Measurements from ENCODE around the gene ANKZF1. TPM values are rescaled to one million over a fixed set of nuclear protein-coding genes. Genes with fewer than 3 reads are reported as not detected.

Gene ANKZF1
- total and polyA plus RNA-seq, 12 donors, result 12.7 to 44.7 (median 25.5) TPM

GRCh38 chr2:219225350-219225749, 4.3 kb upstream of the ANKZF1 start:
- intact Hi-C loops (cut with DNase I), result loop anchor here in 2 of 10 donors (5.0 to 10.0 kb wide), 2 partner anchors 69 to 72 kb away; no protein-coding TSS in a partner anchor
- H3K36me3 ChIP-seq, result peaks cover 2 to 74% (median 54%) of the 10 kb centered on the region in 9 donors
- ATAC-seq (no peak), DNase-seq (no peak)
- H3K27ac ChIP-seq, result no peak overlapping the region
- H3K4me3 ChIP-seq, result no peak overlapping the region
- 81 to 89% methylated on average over 3 of the region's 3 CpGs for WGBS, 2 donors
- no peaks in the 10 kb centered on the region for H3K9me3 ChIP-seq
- H3K4me1 ChIP-seq, result peaks cover 8 to 40% (median 20%) of the 10 kb centered on the region in 9 donors
- no peak for TF ChIP-seq CTCF (IDR thresholded peaks at IDR 0.05)
- H3K27me3 ChIP-seq, result no peaks in the 10 kb centered on the region

GRCh38 chr2:219228041-219228910, 1.3 kb upstream of the ANKZF1 start:
- intact Hi-C loops (cut with DNase I), result loop anchor here in 3 of 10 donors (2.0 to 10.0 kb wide), 3 partner anchors 51 to 69 kb away; partner anchors contain the start of gene DNAJB2 (in 1 of the 3)
- DNase-seq (no peak), ATAC-seq (no peak)
- WGBS, 2 donors, result 41% methylated on average over 7 of the region's 7 CpGs
- TF ChIP-seq CTCF (IDR thresholded peaks at IDR 0.05), result no peak
- no peaks in the 10 kb centered on the region for H3K9me3 ChIP-seq
- H3K27ac ChIP-seq, result peak overlapping the region in 9 of 10 donors; percentile 93 to 99 (median 96)
- peak overlapping the region; percentile 45 to 91 (median 82) for H3K4me3 ChIP-seq
- no peaks in the 10 kb centered on the region for H3K27me3 ChIP-seq
- peaks cover 15 to 49% (median 32%) of the 10 kb centered on the region in 9 donors for H3K4me1 ChIP-seq
- peaks cover 2 to 65% (median 42%) of the 10 kb centered on the region in 9 donors for H3K36me3 ChIP-seq

GRCh38 chr2:219228911-219229304, 698 bp upstream of the ANKZF1 start:
- peak in 5 of 8 donors; percentile 3 to 42 (median 7) for ATAC-seq

More at GRCh38 chr2:219228911-219229304, 698 bp upstream of the ANKZF1 start:
- H3K27me3 ChIP-seq, result no peaks in the 10 kb centered on the region
- H3K4me1 ChIP-seq, result peaks cover 15 to 49% (median 32%) of the 10 kb centered on the region in 9 donors
- DNase-seq, result no peak
- peak overlapping the region; percentile 89 to 99 (median 96) for H3K27ac ChIP-seq
- H3K4me3 ChIP-seq, result peak overlapping the region; percentile 45 to 91 (median 82)
- 3% methylated on average over 17 to 19 of the region's 19 CpGs for WGBS, 2 donors
- intact Hi-C loops (cut with DNase I), result loop anchor here in 4 of 10 donors (1.0 to 10.0 kb wide), 5 partner anchors 50 to 68 kb away; partner anchors contain the start of genes DNAJB2 (in 2 of the 4) and RETREG2 (in 1 of the 4)
- no peaks in the 10 kb centered on the region for H3K9me3 ChIP-seq
- no peak for TF ChIP-seq CTCF (IDR thresholded peaks at IDR 0.05)
- H3K36me3 ChIP-seq, result peaks cover 5 to 65% (median 41%) of the 10 kb centered on the region in 9 donors
